GM19240 (cell line): ENCODE results near the gene PHC3.
"Not testable (repeated sequence)": the region's sequence is repeated elsewhere in the genome, so short reads cannot be mapped to it uniquely, and the experiment has no call there.

Experiments used
- DNase-seq: peaks from one replicate; pipeline ENCODE4 v3.0.0; 2011; ENCODE audit warnings: low spot score; ENCODE audit not compliant: insufficient read length

PHC3 gene

GRCh38 chr3:170130532-170130931, 51.0 kb downstream of the PHC3 start:
- DNase-seq, result no peak

DNA sequence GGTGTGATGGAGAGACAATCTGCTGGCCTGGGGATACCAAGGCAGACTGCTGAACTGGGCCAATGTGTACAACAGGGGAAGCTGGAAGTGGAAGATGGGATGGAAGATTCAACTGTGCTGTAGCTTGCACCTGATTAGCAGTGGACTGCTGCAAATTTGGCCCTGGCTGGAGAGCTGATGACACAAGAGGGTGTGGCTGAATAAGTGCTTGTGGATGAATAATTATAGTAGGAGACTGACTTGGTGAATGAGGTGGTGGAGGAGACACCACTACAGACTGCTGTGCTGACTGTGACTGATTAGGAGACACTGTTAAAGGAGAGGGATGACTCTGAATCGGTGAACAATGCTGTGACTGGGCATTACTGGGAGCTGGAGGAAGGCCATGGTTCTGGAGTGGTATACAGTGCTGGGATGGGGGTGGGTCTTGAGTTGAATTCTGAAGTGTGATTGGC, 52.5 kb downstream of the PHC3 start:
- DNase-seq, result no peak

- DNase-seq, result peak; percentile 19
These were observed 53.1 kb downstream of the PHC3 start for GRCh38 chr3:170128259-170128976.

DNA sequence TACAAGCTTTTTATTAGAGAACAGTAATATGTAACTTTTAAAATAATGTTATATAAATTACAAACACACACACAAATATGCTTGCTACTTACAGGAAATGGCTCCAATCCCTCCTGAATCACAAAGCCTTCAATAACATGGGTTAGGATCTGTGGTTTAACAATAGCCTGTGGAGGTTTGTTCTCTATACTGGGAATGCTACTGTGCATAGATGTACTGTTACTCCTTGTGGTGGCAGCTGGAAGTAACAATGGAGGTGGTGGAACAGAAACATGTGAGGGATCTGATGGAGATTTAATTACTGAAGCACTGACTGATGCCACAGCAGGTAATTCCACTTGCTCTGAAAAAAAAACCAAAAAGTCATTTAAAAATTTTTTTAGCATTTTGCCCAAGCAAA, 64.4 kb downstream of the PHC3 start:
- no peak for DNase-seq

GRCh38 chr3:170114165-170114564, 67.4 kb downstream of the PHC3 start:
- not testable (repeated sequence) for DNase-seq

GRCh38 chr3:170111147-170111771, 70.3 kb downstream of the PHC3 start:
- no peak for DNase-seq

DNA sequence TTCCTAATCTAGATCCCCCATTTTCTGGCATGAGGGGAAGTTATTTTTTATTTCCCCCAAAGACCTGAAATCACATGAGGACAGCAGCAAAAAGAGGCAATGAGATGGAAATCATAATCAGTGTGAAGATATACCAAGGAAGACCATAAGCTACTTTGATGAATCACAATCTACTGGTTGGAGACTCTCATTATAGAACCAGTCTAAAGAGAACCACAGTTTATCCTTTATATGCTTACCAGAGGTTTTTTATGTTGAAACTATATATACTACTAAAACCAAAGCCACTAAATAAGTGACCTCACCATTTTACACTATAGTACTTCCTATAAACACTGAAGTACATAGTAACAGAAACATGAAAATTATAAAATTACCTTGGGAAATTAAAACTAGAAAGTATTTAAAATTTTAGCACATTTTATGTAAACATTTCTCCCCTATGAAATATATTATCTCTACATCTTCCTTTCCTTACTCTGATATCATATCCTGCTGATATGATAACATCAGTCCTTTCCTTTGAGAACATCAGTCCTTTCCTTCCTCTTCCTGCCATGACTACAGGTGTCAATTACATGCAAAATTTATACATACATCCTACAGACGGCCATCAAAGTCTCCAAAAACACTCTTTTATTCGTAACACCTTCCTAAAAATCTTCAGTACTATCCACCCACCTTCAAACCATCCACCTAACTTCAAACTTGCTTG, 71.8 kb downstream of the PHC3 start:
- DNase-seq, result no peak

GRCh38 chr3:170108955-170109354, 72.6 kb downstream of the PHC3 start:
- DNase-seq, result no peak

- no peak for DNase-seq
These were observed 73.6 kb downstream of the PHC3 start for GRCh38 chr3:170107941-170108340.

DNA sequence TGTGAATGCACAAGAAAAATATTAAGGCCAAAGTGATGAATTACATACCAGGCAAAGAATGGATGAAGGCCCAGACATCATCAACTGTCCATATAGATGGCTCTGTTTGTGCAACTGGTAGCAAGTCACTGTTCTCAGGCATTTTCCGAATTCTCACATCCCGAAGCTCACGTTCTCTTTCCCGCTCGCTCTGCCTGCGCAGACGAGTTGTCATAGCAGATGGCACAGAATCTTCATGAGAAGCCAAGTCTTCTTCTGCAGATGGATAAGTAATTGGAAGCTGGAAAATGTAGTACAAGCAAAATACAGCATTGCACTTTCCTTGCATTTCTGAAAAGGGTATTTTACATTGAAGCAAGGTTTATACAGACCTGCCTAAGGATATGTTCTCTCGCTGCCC, 79.1 kb downstream of the PHC3 start:
- DNase-seq, result no peak

GRCh38 chr3:170100944-170101343, 80.6 kb downstream of the PHC3 start:
- no peak for DNase-seq

- DNase-seq, result no peak
These were observed 82.8 kb downstream of the PHC3 start for GRCh38 chr3:170098753-170099152.

DNA sequence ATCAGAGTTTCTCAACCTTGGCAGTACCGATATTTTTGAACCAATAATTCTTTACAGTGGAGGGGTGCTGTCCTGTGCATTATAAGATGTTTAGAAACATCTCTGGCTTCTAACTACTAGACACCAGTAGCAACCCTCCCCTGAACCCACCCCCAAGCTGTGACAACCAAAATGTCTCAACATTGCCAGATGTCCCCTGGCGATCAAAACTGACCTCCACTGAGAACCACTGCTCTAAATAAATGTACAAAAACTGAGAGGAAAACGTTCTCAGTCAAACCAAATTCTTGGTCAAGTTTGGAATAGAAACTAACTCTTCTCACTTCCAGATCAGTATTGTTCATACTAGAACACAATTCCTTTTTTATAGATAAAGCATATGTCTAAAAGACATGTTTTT, 85.2 kb downstream of the PHC3 start:
- no peak for DNase-seq

DNA sequence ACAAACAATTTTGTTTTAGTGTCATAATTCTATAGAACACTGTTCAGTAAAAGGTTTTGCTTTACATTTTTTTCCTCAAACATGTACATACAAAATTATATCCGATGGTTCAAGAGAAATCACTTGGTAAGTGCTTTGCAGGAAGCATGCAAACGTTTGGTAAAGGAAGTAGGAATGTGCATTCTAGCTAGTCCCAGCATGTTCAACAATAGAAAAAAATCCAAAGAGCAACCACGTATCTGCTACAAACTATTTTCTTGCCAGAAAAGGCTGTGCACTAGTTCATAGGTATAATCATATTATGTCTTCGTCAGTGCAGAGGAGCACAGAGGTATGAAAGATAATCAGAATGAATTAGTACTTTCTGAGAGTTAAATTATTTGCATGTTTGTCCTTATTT, 85.8 kb downstream of the PHC3 start:
- no peak for DNase-seq

DNA sequence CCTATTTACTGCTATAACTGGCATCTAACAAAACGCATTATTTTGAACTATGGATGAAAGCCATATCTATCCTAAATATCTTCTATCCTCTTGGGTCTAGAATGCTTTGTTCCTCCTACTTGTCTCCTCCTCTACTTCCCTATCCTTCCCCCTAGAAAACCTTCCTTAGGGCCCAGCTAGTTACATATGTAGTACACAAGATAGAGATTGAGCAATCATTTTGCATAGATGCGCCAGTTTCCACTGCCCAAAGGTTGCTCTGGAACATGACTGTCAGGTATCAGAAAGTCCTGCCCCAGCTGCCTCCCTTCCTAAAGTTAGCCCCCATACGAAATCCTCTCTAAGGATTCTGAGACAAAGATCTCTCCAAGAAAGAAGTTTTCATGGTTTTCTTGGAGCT, 88.6 kb downstream of the PHC3 start:
- DNase-seq, result no peak

- DNase-seq, result no peak
These were observed 90.9 kb downstream of the PHC3 start for GRCh38 chr3:170090601-170090981.

DNA sequence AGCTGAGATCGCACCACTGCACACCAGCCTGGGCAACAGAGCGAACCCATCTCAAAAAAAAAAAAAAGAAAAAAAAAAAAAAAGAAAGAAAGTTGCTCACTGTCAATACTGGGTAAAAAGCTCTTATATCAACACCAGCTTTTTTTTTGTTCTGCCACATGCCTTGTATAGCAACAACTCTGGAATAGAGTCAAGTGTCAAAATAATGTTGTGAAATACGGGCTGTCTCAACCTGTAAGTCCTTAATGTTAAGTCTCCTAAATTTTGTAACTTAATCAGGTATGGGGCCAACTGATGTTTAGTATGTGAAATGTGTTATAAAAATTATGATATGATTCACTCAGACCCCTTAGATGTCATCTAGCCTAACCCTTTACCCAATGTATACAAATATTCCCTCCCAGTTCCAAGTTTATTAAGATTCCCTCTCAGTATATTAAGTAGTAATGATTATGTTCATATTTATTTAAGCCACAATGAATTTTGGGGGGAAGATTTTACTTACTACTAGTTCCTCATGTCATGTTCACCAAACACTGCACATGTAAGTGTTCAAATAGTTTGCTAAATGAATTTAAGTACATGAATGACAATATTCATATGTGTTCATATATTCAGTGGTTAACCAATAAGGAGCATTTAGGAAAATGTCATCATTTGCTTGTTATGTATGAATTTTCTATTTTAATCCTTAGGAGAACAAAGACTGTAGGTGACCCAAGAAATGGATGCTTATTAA, 91.5 kb downstream of the PHC3 start:
- no peak for DNase-seq

- DNase-seq, result no peak
These were observed 96.1 kb downstream of the PHC3 start for GRCh38 chr3:170085396-170085795.

DNA sequence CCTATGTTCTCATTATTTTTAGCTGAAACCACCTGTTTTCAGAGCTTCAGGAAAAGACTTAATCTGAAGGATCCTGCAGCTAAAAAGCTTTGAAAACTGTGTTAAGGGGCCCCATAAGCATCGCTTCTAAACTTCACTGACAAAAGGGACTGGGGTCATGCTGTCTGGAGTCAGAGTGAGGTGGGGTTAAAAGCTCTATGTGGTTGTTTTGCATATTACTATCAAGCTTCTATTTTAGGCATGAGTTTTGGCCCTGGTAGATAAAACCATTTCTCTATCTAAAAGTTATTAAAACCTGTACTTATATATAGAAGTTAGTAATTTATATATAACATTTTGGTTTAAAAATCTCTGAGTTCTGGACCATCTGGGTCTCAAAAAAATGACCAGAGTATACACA, 98.2 kb downstream of the PHC3 start:
- DNase-seq, result no peak

DNA sequence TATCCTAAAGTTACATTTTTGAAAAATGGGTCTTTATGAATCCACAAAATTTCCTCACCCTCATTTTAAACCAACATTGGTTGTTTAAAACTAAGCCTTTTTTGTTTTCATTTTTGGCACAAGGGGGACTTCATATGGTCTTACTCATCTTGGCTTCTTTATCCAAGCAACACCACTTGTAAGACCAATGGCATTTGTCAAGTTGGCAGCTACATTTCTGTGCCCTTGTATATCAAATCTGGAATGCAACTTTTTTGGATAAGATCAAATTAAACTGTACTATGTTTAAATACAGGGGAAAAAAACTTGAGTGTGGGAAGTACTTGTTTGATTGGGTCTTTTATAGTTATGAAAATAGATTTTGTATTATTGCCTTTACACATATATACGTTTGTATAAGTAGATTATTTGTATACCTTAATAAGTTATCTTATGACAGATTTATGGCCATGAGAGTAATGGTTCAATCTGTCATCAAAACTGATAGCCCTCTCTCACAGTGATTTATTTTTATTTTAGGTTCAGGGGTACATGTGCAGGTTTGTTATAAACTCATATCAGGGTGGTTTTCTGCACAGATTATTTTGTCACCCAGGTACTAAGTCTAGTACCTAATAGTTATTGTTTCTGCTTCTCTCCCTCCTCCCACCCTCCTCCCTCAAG, 100.3 kb downstream of the PHC3 start:
- no peak for DNase-seq

GRCh38 chr3:170080605-170081004, 100.9 kb downstream of the PHC3 start:
- no peak for DNase-seq
